Ishikawa (cell line): ENCODE results near the gene TRERF1.

ENCODE experiments used
- CEBPB ChIP-seq: IDR thresholded peaks from 2 replicates; pipeline ENCODE4 v1.6.1; 2012
- CREB1 ChIP-seq: IDR thresholded peaks from 2 replicates; pipeline ENCODE4 v1.6.1; 2012; ENCODE audit warnings: low read depth
- EGR1 ChIP-seq: IDR thresholded peaks from 2 replicates; pipeline ENCODE4 v1.6.1; 2012
- EP300 ChIP-seq: IDR thresholded peaks from 2 replicates; pipeline ENCODE4 v1.6.1; 2012; ENCODE audit warnings: borderline replicate concordance
- FOXM1 ChIP-seq: IDR thresholded peaks from 2 replicates; pipeline ENCODE4 v1.6.1; 2012; ENCODE audit warnings: low read depth, borderline replicate concordance
- MAX ChIP-seq: IDR thresholded peaks from 2 replicates; pipeline ENCODE4 v1.6.1; 2012
- NFIC ChIP-seq: IDR thresholded peaks from 2 replicates; pipeline ENCODE4 v1.6.1; 2012
- RAD21 ChIP-seq: IDR thresholded peaks from 2 replicates; pipeline ENCODE4 v1.6.1; 2012; ENCODE audit warnings: low read depth
- REST ChIP-seq: IDR thresholded peaks from 2 replicates; pipeline ENCODE4 v1.6.1; 2012; ENCODE audit warnings: low read depth, mild to moderate bottlenecking
- TAF1 ChIP-seq: IDR thresholded peaks from 2 replicates; pipeline ENCODE4 v1.6.1; 2012; ENCODE audit warnings: low read depth, mild to moderate bottlenecking
- TCF12 ChIP-seq: IDR thresholded peaks from 2 replicates; pipeline ENCODE4 v1.6.1; 2012; ENCODE audit warnings: low read depth
- TEAD4 ChIP-seq: IDR thresholded peaks from 2 replicates; pipeline ENCODE4 v1.6.1; 2012
- USF1 ChIP-seq: IDR thresholded peaks from 2 replicates; pipeline ENCODE4 v1.6.1; 2012
- YY1 ChIP-seq: IDR thresholded peaks from 2 replicates; pipeline ENCODE4 v1.6.1; 2012; ENCODE audit warnings: low read depth
- ZBTB7A ChIP-seq: IDR thresholded peaks from 2 replicates; pipeline ENCODE4 v1.6.1; 2012; ENCODE audit warnings: low read depth

The TRERF1 gene

GRCh38 chr6:42185597-42185996 lies 266.1 kb downstream of the TRERF1 start:
- TF ChIP-seq REST (no peak), YY1 (no peak), TCF12 (no peak), ZBTB7A (no peak), USF1 (no peak), EGR1 (no peak), TEAD4 (no peak)

GRCh38 chr6:42184475-42184874 lies 267.3 kb downstream of the TRERF1 start:
- TF ChIP-seq CEBPB (no peak), MAX (no peak), TCF12 (no peak), TAF1 (no peak), CREB1 (no peak), FOXM1 (no peak), YY1 (no peak), TEAD4 (no peak), EGR1 (no peak), USF1 (no peak), REST (no peak), ZBTB7A (no peak), RAD21 (no peak), NFIC (no peak), EP300 (no peak)

- no peak for TF ChIP-seq ZBTB7A
- TF ChIP-seq NFIC, result no peak
- TF ChIP-seq TAF1, result no peak
- TF ChIP-seq TEAD4, result no peak
- TF ChIP-seq USF1, result no peak
- no peak for TF ChIP-seq EP300
- TF ChIP-seq CREB1, result no peak
- TF ChIP-seq TCF12, result no peak
- TF ChIP-seq CEBPB, result no peak
- TF ChIP-seq EGR1, result no peak
- TF ChIP-seq REST, result no peak
- TF ChIP-seq MAX, result no peak
- TF ChIP-seq YY1, result no peak
- TF ChIP-seq FOXM1, result no peak
These were observed 269.6 kb downstream of the TRERF1 start for GRCh38 chr6:42182101-42182500.

- TF ChIP-seq NFIC (no peak), TAF1 (no peak), EP300 (no peak), EGR1 (no peak), USF1 (no peak), TEAD4 (no peak), MAX (no peak), CEBPB (no peak), RAD21 (no peak), REST (no peak), FOXM1 (no peak), ZBTB7A (no peak), CREB1 (no peak), YY1 (no peak), TCF12 (no peak)
These were observed 271.8 kb downstream of the TRERF1 start for GRCh38 chr6:42179945-42180313.
